GM18511 (cell line): Measurements from ENCODE around the gene HLA-B.
"Not testable (repeated sequence)": the region's sequence is repeated elsewhere in the genome, so short reads cannot be mapped to it uniquely, and the experiment has no call there.

Experiments used
- ATAC-seq: cut with Tn5 transposase; IDR thresholded peaks from one replicate; pipeline ENCODE4 v1.9.1; 2021; ENCODE audit warnings: mild to moderate bottlenecking, moderate library complexity; ENCODE audit not compliant: unreplicated experiment

HLA-B gene

GRCh38 chr6:31356946-31357466 is at the start of gene HLA-B:
TSS of gene HLA-B (minus strand) at chr6:31357179. CDS start at chr6:31357158, 21 bp downstream.
- peak; percentile 84 for ATAC-seq

DNA sequence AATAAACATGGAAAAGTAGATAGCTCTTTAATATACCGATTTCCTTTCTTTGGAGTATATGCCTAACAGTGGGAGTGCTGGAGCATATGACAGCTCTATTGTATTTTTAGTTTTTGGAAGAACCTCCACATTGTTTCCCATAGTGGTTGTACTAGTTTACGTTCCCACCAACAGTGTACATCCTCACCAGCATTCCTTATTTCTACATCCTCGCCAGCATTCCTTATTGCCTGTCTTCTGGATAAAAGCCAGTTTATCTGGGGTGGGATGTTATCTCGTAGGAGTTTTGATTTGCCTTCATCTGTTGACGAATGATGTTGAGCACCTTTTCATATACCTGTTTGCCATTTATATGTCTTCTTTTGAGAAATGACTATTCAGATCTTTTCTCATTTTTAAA is 49.0 kb upstream of the HLA-B start:
- ATAC-seq: no peak

- not testable (repeated sequence) for ATAC-seq
Measured at GRCh38 chr6:31404061-31404364, 47.0 kb upstream of the HLA-B start.

DNA sequence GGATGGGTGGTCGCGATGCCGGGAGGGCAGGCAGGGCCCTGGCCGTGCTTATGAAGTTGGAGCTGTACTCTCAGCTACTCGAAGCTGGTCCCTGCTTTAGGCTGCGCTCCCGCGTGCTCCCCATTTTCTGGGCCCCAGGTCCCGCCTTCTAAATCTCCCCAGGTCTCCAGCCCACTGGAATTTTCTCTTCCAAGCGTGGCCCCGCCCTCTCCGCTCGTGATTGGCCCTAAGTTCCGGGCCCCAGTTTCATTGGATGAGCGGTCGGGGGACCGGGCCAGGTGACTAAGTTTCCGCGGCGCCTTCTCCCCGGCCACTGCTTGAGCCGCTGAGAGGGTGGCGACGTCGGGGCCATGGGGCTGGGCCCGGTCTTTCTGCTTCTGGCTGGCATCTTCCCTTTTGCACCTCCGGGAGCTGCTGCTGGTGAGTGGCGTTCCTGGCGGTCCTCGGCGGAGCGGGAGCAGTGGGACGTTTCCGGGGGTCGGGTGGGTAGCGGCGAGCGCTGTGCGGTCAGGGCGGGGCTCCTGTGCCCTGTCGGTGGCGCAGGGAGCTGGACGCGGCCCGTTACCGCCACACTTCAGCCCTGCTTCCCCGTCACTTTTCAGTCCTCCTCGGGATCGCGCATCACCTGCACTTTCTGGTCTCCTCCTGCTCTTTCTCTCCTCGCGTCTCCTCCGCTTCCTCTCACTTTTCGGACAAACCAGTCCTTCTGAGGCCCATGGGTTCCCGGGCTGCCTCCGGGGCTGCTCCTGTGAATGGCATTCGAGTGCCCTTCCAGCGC is 46.5 kb upstream of the HLA-B start, which contains the start of gene MICA:
TSS of gene MICA (plus strand) at position 313 of the 778 bp plus-strand sequence. CDS start at position 351, 38 bp downstream.
- ATAC-seq: peak; percentile 75

DNA sequence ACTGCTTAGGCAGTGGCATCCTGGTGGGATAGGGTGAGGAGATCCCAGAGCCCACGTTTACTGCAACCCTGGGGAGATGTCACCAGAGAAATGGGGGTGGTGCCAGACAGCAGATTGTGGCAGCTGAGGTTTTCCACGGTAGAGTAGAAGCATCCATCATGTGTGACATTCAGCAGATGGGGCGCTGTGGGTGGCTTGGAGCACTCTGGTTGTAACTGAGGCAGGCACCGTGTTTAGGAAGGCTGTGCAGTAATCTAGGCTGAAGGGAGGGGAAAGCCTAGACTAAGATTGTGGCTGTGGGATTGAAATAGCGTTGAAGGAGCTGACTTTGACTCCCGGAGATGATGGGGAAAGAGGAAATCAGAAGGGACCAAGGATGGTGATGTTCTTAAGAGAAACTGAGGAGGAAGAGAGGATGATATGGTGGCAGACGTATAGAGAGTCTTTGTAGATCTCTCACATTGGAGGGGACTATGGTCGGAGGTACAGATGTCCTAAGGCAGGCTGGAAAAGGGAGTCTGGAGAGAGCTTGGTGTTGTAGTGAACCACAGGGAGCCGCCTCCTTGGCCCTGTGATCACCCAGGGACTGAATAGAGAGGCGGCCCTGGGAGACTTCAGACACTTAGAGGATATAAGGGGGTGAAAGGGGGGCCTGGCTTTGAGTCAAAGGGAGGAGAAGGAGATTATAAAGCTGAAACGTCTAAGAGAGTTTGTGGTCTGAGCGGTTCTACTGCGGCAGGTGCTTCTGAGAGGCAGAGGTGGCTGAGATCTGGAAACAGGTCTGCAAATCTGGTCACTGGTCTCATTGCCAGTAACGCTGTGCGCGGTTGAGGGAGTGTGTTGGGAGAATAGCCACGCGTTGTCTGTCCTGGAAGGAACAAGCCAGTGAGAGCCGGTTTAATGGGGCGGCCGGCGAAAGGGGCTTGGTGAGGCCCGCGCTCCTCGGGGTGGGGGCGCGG is 45.6 kb upstream of the HLA-B start:
- ATAC-seq: peak; percentile 17

DNA sequence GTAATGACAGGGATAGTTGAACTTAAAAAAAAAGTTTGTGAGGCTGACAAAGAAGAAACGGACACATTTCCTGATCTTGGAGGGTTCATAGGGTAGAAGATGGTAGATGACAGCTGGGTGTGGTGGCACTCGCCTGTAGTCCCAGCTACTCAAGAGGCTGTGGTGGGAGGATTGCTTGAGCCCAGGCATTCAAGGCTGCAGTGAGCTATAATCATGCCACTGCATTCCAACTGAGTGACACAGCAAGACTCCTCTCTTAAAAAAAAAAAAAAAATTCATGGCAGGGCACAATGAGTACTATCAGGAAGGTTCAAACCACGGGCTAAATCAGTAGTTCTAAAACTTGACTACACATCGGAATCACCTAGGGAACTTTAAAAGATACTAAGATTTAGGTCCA is 44.4 kb upstream of the HLA-B start:
- no peak for ATAC-seq

GRCh38 chr6:31400467-31401289 is 43.7 kb upstream of the HLA-B start:
- no peak for ATAC-seq

GRCh38 chr6:31399589-31400466 is 42.8 kb upstream of the HLA-B start:
- ATAC-seq: no peak

DNA sequence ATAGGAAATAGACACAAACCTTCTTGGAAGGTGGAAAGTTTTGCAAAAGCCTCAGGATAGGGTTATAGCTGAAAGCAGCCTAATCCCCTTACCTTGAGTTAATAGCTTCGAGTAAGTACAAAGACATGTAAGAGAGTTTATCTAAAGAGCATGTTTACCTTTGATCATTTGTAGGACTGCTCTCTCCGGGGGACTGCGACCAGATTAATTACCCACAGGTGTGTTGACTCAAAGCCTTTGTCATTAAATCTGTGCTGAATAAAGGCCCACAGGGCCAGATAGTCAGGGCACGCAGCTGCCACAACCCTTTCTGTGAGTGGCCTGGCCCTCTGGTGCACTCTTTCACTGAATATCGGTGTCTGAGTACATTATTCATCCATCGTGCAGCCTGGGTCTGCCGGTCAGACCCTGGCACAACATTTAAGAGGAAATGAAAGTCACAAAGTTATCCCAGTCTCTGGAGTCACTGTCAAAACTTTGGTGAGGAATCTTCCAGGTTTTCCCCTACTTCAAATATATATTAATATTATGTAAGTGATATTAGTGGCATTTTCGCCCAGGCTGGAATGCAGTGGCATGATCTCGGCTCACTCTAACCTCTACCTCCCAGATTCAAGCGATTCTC is 41.0 kb upstream of the HLA-B start:
- no peak for ATAC-seq

DNA sequence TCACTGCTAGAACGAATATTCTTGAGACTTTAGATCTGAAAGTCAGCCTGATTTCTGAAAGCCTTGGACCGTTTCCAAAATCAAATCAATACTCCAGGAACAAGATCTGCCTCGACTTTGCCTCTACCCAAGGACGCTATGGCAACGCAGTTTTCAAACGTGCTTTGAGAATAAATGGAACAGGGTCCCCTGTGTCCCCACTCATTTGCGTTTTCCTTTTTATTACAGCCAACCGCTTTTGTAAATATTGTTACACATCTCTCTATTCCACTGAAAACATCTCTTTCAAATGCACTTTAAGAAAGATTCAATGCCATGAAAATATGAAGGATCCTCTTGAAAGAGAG is 40.1 kb upstream of the HLA-B start:
- ATAC-seq: not testable (repeated sequence)

DNA sequence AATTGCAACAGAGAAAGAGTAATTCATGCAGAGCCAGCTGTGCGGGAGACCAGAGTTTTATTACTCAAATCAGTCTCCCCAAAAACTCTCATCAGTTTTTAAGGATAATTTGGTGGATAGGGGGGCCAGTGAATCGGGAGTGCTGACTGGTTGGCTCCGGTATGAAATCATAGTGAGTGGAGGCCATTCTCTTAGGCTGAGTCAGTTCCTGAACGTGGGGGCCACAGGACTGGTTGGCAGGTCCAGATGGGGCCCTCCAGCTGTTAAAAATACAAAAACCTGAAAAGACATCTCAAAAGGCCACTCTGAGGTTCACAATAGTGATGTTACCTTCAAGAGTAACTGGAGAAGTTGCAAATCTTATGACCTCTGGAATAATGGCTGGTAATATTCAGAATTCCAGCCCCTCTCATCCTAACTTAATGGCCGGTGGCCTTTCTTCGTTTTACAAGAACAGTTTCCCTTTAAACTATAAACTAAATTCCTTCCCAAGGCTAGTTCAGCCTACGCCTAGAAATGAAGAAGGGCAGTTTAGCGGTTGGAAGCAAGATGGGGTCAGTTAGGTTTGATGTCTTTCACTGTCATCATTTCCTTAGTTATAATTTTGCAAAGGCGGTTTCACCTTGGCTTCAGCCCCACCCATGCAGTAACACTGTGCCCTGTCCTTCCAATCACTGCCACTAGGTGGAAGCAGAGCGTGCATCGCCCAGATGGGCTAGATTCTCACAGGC is 39.6 kb upstream of the HLA-B start:
- peak; percentile 42 for ATAC-seq

- no peak for ATAC-seq
Measured at GRCh38 chr6:31395832-31396231, 38.9 kb upstream of the HLA-B start.

DNA sequence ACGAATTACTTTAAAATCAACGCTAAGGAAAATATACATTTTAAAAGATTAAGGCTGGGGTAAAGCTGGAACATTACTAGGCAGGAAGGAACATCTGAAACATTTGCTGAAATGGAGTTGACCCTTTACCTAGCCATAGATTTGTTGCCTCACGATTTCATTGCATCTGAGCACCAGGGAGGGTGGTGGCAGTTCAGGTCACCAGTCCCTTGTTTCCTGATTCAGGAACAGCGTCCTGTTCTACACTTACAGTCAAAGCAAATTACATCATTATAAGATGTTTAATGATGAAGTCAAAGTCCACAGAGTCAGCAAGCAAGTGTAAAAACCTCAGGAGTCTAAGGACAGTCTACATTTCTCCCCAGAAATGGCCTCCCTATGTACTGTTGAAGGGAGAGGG is 37.4 kb upstream of the HLA-B start:
- no peak for ATAC-seq

- ATAC-seq: no peak
Measured at GRCh38 chr6:31393932-31394331, 37.0 kb upstream of the HLA-B start.

GRCh38 chr6:31389802-31390132 is 32.8 kb upstream of the HLA-B start:
- not testable (repeated sequence) for ATAC-seq

GRCh38 chr6:31388916-31389801 is 32.2 kb upstream of the HLA-B start:
- not testable (repeated sequence) for ATAC-seq

GRCh38 chr6:31386977-31387376 is 30.0 kb upstream of the HLA-B start:
- no peak for ATAC-seq

DNA sequence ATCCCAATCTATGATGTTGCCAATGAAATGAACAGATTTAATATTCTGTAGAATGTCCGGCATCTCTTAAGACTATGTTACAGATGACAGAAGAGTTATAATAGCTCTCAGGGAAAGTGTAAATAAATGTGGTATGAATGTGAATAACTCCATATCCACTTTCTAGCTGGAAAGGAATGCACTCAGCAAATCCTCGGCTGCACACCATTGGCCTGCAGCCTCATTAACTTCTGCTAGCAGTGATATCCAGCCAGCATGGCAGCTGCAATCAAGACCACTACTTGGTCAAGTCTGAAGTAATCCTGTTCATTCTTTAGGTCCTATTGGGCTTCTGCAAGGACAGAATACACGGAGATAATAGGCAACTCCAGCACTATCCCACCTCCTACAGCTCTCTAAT is 29.1 kb upstream of the HLA-B start:
- ATAC-seq: no peak
